HG02884 (cell line): ENCODE data around the gene S100P.
"Not testable (repeated sequence)": the region's sequence is repeated elsewhere in the genome, so short reads cannot be mapped to it uniquely, and the experiment has no call there.

ENCODE experiments used
- ATAC-seq: cut with Tn5 transposase; IDR thresholded peaks from one replicate; pipeline ENCODE4 v1.9.1; 2021; ENCODE audit warnings: mild to moderate bottlenecking, moderate library complexity; ENCODE audit not compliant: unreplicated experiment

Gene S100P

DNA sequence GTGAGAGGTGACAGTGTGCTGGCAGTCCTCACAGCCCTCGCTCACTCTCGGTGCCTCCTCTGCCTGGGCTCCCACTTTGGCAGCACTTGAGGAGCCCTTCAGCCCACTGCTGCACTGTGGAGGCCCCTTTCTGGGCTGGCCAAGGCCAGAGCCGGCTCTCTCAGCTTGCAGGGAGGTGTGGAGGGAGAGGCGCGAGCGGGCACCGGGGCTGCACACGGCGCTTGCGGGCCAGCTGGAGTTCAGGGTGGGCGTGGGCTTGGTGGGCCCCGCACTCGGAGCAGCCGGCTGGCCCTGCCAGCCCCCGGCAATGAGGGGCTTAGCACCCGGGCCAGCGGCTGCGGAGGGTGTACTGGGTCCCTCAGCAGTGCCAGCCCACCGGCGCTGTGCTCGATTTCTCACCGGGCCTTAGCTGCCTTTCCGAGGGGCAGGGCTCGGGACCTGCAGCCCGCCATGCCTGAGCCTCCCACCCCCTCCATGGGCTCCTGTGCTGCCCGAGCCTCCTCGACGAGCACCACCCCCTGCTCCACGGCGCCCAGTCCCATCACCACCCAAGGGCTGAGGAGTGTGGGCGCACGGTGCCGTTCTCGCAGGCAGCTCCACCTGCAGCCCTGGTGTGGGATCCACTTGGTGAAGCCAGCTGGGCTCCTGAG is 21.0 kb upstream of the S100P start:
- not testable (repeated sequence) for ATAC-seq

DNA sequence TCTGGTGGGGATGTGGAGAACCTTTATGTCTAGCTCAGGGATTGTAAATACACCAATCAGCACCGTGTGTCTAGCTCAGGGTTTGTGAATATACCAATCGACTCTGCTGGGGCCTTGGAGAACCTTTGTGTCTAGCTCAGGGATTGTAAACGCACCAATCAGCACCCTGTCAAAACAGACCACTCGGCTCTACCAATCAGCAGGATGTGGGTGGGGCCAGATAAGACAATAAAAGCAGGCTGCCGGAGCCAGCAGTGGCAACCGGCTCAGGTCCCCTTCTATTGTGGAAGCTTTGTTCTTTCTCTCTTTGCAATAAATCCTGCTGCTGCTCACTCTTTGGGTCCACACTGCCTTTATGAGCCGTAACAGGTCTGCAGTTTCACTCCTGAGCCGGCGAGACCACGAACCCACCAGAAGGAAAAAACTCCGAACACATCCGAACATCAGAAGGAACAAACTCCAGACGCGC is 20.5 kb upstream of the S100P start:
- not testable (repeated sequence) for ATAC-seq

DNA sequence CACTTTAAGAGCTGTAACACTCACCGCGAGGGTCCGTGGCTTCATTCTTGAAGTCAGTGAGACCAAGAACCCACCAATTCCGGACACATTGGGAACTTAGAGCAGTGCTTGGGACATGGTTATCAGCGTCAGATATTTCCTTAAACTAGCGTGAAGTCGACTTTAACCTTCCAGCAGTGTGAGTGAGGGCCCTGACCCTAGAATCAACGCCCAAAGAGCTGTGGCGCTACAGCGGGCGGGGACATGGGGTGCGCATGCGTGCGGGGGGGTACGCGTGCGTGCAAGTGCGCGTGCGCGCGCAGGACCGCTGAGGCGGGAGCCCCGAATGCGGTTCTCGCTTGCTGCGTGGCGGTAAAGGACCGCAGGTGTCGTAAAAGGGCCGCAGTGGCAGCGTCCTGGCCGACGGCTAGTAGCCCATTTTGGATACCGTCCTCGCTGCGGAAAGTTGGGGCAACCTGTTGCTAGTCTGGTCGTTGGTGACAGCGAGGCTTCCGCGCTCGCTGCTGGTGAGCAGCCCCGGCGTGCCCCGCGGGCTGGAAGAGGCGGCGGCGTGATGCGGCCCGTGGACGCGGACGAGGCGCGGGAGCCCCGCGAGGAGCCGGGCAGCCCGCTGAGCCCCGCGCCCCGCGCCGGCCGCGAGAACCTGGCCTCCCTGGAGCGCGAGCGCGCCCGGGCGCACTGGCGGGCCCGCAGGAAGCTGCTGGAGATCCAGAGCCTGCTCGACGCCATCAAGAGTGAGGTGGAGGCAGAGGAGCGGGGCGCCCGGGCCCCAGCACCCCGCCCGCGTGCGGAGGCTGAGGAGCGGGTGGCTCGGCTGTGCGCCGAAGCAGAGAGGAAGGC is 19.8 kb upstream of the S100P start:
- peak; percentile 63 for ATAC-seq

DNA sequence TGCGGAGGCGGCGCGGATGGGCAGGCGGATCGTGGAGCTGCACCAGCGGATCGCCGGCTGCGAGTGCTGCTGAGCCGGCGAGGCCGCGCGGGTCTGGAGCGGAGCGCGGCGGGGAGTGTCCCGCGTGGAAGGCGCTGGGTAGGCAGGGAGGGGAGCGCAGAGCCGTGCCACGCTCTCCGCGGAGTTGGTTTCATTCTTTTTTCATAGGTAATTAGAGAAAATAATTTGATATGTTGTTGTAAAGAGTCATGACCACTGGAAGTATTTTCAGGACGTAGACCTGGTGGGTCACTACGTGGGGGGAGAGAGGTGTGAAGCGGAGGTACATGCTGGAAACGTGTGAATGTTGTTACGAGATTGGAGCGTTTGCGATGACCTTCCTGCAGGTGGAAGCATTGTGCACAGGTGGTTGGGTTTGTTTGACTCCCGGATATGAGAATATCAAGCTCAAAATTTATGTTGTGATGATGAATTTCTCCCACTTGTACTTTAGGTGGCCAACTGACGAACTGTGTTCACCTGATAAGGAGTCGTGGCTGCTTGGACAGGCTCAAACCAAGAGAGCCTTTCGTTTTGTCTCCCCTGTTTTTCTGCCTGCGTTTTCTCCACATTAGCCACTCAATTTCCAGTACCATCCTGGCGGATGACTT is 19.1 kb upstream of the S100P start:
- peak; percentile 44 for ATAC-seq

- ATAC-seq = no peak
Observed at GRCh38 chr4:6676722-6677558, 16.7 kb upstream of the S100P start.

DNA sequence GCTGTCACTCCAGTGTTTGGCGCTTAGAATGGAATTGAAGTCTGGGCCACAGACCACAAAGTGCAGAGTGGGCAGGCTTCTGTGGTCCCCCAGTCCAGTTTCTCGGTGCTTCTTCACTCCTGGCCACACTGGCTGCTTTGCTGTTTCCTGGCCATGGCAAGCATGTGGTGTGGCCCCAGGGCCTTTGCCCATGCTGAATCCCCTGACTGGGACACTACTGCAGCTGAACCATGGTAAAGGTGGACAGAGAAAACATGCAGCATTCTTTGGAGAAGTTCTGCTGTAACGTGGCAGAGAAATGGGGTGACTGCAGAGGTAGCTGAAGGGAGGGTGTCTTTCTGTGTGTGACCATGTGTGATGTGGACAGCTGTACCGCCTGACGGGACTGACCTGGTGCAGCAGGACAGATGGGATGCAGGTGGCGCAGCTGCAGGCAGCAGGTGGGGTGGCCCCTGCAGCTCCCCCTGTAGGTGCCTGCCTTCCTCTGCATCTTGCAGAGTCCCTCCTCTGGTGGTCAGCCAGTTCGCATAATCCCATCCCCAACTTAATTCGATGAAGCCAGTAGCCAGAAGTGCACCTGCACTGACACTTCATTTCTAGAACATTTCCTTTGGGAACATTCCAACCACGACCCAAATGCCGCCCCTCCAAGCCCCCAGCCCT is 13.2 kb upstream of the S100P start:
- no peak for ATAC-seq

- no peak for ATAC-seq
Observed at GRCh38 chr4:6681191-6681590, 12.5 kb upstream of the S100P start.

GRCh38 chr4:6682862-6683590 is 10.7 kb upstream of the S100P start:
- no peak for ATAC-seq

DNA sequence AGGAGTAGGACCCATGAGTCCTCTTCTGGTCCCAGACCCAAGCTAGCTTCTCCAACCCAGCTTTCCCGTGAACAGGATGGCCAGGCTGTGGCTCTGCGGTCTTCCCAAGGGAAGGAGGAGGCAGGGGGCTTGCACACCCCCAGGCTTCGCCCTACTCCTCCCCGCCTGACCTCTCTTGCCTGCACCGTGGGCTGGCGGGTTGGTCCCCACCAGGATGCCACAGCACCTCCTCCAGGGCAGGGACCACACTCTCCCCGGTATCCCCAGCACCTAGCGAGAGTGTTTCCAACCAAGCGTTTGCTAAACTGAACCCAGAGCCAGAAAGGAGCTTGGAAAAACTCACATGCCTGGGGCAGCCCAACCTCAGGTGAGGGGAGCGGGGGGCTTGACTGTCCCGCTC is 9.0 kb upstream of the S100P start:
- ATAC-seq = no peak

DNA sequence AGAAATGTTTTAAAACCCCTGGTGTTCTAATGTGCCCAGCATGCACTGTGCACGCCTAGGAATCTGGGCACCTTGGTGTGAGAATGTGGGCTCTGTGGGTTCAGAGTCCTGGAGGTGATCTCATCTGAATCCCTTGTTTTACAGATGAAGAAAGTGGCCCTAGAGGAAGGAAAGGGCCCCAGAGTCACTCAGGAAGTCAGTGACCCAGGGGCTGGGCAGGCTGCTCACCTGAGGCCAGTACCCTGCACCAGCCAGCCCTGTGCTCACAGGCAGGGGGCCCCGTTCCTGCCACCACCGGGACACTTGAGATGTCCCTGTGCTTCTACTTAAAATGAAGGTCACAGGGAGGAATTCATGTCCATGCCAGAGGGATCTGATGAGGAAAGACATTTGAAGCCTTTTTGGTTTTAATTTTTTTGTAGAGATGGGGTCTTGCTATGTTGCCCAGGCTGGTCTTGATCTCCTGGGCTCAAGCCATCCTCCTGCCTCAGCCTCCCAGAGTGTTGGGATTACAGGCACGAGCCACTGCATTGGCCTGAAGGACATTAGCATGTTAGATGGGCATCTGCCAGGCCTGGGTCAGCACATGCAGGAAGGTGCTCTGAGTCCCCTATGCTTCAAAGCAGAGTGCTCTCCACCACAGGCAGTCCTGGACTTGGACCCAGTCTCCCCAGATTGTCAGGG is 7.4 kb upstream of the S100P start:
- ATAC-seq = no peak

DNA sequence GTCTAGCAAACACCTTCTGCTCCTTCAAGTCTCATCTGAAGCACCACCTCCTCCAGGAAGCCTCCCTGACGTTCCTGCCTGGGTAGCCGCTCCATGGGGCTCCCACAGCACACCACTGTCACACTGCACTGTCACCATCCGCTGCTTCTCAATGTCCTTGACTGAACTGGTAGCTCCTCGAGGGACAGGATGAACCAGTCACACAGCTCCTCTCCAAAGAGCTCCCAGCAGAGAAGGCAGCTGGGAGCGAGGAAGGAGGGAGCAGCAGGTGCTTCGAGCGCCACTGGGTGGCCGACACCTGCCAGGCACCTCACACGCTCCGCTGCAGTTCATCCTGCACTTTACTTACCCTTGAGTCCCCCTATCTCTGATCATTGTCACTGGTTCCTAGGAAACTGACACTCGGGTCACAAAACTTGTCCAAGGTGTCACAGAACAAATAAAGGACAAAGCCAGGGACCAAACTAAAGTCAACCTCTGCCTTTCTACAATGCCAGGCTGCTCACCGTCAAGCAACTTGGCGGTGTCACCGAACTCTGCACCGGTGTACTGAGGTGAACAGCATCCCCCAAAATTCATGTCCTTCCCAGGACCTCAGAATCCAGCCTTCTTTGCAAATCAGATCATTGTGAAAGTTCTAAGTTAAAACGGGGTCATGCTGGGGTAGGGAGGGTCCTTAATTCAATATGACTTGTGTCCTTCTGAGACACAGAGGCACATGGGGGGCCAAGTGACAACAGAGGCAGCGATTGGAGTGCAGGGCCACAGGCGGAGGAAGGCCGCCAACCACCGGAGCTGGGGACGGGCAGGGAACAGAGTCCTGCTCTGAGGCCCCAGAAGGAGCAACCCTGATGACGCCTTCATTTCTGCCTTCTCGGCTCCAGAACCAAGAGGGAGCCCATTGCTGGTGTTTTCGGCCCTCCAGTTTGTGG is 5.5 kb upstream of the S100P start:
- ATAC-seq = no peak

- ATAC-seq = peak; percentile 94
Observed at GRCh38 chr4:6688879-6689505, 4.7 kb upstream of the S100P start.

DNA sequence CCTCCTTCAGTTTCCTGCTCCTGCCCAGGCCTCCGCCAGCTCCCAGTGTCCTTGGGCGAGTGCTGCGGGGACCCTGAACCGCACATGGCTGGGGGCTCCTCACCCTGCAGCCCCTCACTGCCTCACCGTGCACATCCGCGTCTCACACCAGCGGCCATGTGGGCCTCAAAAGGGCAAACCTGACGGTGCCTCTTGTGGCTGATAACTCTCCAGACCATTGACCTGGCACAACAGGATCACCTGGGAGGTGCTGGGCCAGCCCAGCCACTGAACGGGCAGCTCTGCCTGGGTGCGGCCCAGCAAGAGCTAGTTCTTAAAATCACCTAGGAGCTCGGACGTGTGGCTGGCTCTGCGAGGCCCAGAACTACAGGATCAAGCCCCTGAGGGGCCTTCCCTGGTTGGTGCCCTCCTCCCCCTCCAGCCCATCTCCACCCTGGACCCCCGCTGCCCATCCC is 4.1 kb upstream of the S100P start:
- no peak for ATAC-seq

DNA sequence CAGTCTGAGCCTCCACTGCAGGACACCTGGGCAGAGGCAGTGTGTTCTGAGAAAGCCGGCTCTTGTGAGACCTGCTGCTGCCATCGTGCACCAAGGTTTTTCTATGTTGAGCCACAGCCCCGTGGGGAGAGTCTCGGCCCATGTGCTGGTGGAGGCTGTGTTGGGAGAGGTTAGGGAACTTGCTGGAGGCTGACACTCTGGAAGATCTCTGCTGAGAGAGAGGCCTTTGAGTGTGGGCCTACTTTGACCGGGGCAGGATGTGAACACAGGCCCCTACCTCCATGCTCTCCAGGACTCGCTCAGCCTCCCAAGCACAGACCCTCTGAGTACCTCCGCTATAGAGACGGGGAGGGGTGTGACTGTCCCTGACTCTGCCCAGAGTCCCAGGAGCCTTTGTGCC is 1.3 kb upstream of the S100P start:
- no peak for ATAC-seq

DNA sequence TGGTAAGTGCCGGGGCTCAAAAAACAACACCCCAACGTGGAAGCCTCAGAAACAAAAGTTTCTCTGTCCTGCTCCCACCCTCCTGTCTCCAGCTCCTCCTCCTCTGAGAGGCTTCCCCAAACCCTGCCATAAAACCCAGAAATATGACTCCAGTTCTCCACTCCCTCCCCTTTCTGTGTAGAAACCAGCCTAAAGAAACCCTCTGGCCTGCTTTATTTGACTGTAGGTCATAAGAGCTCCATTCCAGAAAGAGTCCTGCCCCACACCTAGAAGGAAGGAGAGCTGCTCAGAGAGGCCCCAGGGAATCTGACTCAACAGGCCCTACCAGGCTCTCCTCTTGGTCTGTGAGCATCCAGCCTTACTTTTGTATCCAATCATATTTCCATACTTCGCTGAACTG is 872 bp upstream of the S100P start:
- ATAC-seq = no peak

GRCh38 chr4:6694177-6694901 is 661 bp downstream of the S100P start:
- ATAC-seq = no peak
